Erythroblast (primary cell): ENCODE data around the gene MBP.
"Not testable (repeated sequence)": the region's sequence is repeated elsewhere in the genome, so short reads cannot be mapped to it uniquely, and the experiment has no call there.

Experiments
- DNase-seq, 2 experiments: peaks; one replicate each; lab custom pipeline; 2025; lab: John Stamatoyannopoulos, UW
- GATA1 ChIP-seq: IDR thresholded peaks from 2 replicates; pipeline ENCODE4 v1.6.1; 2011; ENCODE audit warnings: low read depth, mild to moderate bottlenecking, control low read depth, low read length, moderate library complexity
- POLR2A ChIP-seq: IDR thresholded peaks from 2 replicates; pipeline ENCODE4 v1.6.1; 2011; ENCODE audit warnings: mild to moderate bottlenecking, low read length

The MBP gene

DNA sequence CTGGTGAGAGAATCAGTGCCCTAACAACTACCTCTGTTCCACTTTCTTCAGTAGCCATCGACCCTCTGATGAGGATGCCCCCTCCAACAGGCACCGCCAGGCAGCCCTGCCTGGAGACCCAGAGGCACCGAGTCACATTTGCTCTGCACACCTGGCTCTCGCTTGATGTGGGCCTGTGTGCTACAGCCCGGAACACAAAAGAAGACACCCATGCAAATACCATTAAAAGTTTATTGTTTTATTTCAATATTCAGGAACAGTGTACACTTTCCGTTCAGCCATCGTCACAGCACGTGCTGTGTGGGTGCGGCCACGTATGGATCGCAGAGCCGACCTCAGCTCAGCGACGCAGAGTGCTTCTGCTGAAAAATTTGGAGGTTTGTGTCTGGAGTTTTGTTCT is 154.0 kb downstream of the MBP start:
- TF ChIP-seq GATA1 (no peak), POLR2A (no peak)
- no peak for DNase-seq

DNA sequence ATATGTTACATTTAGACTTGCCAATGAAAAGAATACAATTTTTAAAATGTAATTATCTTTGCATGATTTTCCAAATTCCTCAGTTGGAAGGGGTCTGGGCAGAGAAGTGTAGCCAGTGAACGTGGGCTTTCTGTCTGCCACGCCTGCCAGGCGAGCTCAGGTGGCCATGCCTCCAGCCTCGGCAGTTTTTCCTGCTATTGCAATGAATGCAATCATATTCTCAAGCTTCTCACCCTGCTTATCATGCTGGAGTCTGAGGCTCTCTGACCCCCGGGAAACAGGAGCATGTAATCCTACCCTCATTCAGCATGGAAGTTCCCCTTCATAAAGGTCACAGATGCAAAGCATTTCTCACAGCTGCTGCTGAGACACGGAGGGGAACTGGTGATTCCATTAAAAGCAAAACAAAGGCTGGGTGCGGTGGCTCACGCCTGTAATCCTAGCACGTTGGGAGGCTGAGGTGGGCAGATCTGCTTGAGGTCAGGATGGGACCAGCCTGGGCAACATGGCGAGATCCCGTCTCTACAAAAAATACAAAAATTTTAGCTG is 154.8 kb downstream of the MBP start:
- no peak for DNase-seq
- TF ChIP-seq GATA1 = no peak
- TF ChIP-seq POLR2A = no peak

DNA sequence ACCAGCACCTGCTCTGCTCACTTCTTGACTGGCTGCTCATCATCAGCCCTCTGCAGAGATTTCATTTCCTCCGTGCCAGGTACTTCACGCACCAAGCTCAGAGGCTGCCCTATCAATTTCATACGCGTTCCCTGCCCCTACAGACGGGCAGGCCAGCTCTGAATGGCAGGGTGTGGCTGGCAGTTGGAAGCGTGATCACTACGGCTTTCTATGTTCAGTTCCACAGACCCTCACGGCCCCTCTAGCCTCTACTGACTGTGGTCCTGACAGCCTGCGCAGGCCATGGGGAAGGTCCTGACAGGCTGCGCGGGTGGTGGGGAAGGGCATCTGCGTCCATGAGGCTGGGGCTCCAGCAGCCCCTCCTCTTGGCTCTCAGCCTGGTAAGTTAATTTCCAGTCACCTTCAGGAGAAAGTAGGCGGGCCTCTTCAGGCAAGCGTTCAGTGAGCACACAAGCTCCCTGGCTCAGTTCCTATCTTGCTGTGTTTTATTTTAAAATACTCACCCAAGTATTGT is 155.4 kb downstream of the MBP start:
- DNase-seq = no peak

DNA sequence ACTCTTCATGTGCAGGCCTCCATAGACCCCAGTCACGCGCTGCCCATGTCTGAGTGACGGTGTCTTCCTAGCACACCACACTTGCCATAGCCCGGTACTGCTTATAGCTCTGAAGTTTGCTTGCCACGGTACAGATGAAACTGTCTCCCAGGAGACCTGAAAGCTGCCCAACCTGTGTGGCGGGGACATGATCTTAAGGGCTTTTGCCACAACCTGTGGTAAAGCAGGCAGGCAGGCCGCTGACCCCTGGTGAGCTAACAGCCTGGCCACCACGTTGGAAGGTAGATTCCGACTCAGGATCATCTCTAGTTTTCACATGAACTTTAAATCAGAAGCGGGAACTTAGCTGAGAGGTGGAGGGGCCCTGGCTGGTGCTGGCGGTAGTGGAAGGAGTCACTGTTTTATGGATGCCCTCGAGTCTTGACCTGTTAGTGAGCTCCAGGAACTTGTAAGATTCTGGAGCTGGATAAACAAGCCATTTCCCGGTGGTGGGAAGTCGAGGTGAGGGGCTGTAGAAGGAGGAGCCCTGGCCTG is 156.9 kb downstream of the MBP start:
- TF ChIP-seq POLR2A (no peak), GATA1 (no peak)
- DNase-seq = no peak

More for the DNA sequence above, 155.4 kb downstream of the MBP start:
- no peak for TF ChIP-seq POLR2A

DNA sequence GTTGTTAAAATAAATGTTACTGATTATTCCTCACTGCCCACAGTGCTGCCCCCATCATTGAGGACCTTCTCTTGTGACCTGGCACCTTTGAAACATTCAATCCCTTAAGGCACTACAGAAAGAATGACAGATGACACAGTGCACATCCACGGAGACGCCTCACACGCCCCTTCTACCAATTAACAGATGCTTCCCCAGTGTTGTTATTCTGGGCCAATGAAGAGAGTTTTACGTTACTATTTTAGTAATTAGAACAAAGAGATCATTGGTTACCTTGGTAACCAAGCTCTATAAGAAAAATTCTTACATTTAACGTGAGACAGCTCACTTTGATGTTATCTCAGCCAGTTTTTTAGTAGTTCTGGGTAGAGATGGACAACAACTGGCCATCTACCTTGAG is 158.2 kb downstream of the MBP start:
- DNase-seq = no peak
- no peak for TF ChIP-seq POLR2A
- TF ChIP-seq GATA1 = no peak

DNA sequence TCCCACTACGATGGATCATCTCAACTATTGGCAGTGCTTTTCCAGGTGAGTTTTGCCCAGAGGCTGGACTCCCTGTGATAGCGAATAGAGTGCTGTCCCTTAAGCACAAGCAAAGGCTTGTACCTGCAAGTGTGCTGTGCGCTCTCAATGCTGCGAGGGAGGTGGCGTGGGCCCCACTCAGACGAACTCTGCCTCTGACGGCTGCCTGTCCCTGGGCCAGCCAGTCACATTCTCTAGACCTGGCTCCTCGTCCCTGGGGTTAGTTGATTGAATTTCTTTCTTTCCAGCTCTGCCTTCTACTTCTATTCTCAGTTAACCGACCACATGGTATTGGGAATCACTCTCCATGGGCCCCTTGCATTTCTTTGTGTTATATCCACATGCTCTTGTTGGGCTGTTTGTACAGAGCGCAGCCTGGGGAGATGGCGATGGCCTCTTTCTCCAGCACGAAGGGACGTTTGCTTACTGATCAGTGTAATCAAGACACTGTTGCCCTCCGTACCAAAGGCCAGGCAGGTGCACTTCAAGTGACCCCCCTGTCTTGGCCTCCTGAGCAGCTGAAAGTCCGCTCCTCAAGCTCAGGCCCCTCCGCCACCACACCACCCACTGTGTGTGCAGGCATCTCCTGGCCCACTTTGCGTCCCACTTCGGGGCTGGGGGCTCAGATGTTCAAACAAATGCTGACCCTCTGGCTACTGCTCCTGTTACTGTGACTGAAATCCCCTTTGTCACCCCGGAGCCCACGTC is 158.9 kb downstream of the MBP start:
- no peak for DNase-seq
- no peak for TF ChIP-seq POLR2A

DNA sequence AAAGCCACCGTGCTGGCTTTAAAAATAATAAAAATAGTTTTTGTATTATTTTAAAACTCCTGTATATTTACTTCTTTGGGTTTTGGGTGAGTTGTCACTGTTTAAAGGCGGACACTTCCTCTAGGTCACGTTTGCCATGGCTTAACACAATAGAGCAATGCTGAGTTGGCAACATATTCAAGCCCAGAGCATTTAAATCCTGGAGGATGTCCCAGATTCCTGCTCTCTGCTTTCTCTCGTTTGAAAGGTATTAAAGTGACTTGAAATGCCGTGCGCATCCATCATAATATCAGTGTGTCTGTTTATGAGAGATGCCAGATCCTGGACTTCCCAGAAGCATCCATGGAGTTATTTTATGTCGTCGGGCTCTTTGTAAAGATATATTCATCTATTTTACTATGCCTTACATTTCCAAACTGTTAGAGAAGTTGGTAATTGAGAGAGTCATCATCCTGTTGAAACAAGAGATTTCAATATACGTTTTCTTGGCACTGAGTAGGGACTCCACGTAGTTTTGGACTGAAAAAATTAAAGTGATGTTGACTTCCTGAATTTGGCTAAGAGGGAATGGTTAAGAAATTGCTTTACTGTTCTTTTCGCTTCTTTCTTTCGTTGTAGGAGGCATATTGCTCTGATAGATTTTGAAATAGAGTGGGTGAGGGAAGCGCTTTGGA is 159.6 kb downstream of the MBP start:
- TF ChIP-seq POLR2A (no peak), GATA1 (no peak)
- DNase-seq = no peak

DNA sequence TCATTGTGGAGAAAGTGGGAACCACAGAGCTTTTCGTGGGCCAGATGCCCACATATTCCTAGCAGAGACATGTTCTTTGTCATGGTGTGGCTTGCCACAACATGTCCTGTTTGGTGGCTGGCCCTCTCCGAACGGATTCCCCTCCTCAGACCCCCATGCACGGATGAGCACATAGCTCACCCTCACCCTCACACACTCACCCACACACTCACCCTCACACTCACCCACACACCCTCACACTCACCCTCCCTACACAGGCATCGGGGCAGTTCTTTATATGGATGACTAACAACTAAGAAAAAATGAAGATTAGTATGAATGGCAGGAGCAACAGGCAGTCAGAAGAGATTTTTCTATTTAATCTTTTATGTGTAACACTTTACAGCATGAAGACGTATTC is 160.3 kb downstream of the MBP start:
- no peak for TF ChIP-seq GATA1
- no peak for TF ChIP-seq POLR2A
- DNase-seq = no peak

DNA sequence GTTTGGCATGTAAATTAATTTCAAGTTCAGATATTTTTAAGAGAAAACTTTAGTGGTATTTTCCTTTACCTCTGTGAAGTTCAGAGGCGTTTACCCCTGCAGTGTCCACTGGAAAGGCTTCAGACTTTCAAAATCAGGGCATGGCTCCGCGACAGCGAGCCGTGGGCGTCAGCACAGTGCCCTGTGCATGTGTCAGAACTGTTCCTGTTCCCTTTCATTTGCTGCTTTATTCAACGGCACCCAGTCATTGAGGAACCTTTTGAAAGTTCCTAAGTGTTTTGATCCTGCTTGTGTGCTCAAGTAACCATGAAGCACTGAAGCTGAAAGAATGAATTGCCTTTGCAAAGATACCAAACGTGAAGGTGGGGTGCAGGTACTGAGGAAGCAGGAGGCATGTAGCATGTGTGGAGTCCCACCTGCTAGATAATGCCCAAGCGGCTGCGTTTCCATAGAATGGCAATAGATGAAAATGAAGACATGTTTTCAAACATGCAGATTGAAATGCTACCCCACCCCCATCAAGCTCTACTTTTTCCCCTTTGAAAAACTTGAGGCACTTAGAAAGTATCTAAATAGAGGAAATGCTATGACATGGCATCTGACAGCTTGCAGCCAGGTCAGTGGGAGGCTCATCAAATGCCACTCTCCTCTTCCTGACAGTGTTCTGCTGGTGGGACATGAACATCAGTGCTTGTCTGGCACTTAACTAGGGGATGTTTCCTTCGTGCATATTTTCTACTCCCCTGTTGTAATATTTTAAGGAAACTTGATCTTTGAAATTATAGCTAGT is 161.6 kb downstream of the MBP start:
- TF ChIP-seq GATA1 (no peak), POLR2A (no peak)
- DNase-seq = no peak

DNA sequence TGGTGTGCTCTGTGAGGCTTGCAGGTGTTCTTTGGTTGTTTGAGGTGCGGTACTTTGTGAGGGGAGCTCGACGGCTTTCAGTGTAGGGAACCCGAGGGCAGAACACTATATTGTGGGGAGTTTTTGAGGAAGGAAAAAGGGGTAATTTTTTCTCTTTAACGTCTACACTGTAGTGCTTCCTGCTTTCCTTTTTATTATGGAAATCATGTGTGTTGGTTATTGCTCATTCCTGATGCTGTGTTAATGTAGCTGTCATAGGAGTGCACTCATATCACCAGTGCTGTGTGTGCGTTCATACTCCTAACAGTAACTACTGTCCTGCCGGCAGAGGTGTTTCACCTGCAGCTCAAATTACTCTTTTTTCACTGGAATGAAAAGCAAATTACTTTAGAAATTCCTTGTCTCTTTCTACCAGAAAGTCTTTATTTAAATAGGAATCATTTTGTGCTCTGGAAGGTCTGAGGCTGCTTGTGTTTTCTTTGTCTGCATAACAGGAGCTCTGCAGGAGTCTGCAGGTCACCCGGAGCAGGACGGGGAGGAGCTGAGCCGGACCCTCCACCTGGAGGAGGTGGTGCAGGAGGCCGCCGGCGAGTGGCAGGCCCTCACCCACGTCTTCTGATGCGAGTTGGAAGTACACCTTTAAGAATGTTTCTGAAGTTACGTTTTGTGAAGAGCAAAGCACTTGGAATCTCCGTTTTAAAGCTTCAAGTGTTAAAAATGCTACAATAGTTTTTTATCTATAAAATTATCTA is 164.7 kb downstream of the MBP start:
- no peak for DNase-seq
- TF ChIP-seq POLR2A (no peak), GATA1 (no peak)

DNA sequence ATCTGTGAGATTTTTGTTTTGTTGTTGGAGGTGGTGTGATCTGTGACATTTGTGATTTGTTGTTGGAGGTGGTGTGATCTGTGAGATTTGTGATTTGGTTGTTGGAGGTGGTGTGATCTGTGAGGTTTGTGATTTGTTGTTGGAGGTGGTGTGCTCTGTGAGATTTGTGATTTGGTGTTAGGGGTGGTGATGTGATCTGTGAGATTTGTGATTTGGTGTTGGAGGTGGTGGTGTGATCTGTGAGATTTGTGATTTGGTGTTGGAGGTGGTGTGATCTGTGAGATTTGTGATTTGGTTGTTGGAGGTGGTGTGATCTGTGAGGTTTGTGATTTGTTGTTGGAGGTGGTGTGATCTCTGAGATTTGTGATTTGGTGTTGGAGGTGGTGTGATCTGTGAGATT is 165.3 kb downstream of the MBP start:
- DNase-seq = not testable (repeated sequence)

DNA sequence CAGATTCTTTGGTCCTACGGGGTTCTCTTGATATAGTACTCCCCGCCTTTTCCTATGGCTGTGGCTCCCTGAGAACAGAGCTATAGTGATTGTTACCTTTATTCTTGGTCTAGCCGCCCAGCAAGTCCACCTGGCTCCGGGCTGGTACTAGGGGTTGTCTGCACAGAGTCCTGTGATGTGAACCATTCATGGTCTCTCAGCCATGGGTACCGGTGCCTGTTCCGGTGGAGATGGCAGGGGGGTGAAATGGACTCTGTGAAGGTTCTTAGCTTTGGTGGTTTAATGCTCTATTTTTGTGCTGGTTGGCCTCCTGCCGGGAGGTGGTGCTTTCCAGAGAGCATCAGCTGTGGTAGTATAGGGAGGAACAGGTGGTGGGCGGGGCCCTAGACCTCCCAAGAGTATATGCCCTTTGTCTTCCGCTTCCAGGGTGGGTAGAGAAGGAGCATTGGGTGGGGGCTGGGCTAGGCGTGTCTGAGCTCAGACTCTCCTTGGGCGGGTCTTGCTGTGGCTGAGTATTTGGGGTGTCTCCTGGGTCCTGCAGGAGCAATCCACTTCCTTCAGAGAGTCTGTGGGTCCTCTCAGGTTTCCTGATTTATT is 166.9 kb downstream of the MBP start:
- DNase-seq = not testable (repeated sequence)

DNA sequence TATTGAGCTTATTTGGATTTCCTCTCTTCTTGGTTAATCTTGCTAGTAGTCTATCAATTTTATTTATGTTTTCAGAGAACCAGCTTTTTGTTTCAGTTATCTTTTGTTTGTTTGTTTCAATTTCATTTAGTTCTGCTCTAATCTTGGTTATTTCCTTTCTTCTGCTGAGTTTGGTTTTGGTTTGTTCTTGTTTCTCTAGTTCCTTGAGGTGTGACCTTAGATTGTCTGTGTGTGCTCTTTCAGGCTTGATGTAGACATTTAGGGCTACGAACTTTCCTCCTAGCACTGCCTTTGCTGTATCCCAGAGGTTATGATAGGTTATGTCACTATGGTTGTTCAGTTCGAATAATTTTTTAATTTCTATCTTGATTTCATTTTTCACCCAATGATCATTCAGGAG is 168.6 kb downstream of the MBP start:
- TF ChIP-seq GATA1 (no peak), POLR2A (no peak)
- no peak for DNase-seq
